K562 (cell line): Measurements from ENCODE around the gene SPRING1. TPM values are rescaled to one million over a fixed set of nuclear protein-coding genes. Genes with fewer than 3 reads are reported as not detected.

Experiments
- ATAC-seq: fragments of 200-7000 bp; cut with Tn5 transposase; 3 replicates; pipeline ENCODE4 v1.9.1; 2020; ENCODE audit warnings: moderate library complexity
- BruUV-seq: library from RNA; stranded (reverse); fragments of 400-500 nt; replicated peaks from 2 replicates; lab custom pipeline; 2021; lab: Mats Ljungman, UMichigan
- CTCF ChIA-PET: fragments of 300-600 bp; formaldehyde crosslinking; extraction: SDS; loops from one replicate; lab custom pipeline; 2021; ENCODE audit warnings: low intra/inter-chr PET ratio; lab: Yijun Ruan, JAX
- POLR2A ChIA-PET: fragments of 300-600, 350-650 bp; sonication (Branson Sonifier 250); formaldehyde crosslinking; extraction: SDS; loops from one replicate; lab custom pipeline; 2021; ENCODE audit warnings: antibody characterized with exemption, inconsistent platforms; lab: Yijun Ruan, JAX
- DNase-seq, 4 experiments: peaks; one replicate each; pipeline versions ENCODE4 v3.0.0 to v3.0.0-alpha.2; 2011 to 2018; ENCODE audit warnings: low spot score in 3 of 4, mixed read lengths in 3 of 4; ENCODE audit errors: extremely low read depth in 1 of 4
- FAIRE-seq: peaks from 2 replicates; lab custom pipeline; 2011; peaks lifted over from hg19 to GRCh38; lab: Jason Lieb, UNC
- H2AFZ ChIP-seq: 2 replicates; pipeline ENCODE4 v1.6.0; 2011; ENCODE audit warnings: low read depth, low read length, control low read depth, inconsistent platforms
- H3K27ac ChIP-seq: fragments of 200-600 bp; 3 replicates; pipeline ENCODE4 v1.8.0; 2011; ENCODE audit warnings: low read depth, mild to moderate bottlenecking, control low read depth, inconsistent platforms, low read length, moderate library complexity, mixed read lengths; ENCODE audit errors: extremely low read depth
- H3K27me3 ChIP-seq, 2 experiments: fragments of 300-600 bp in 1 of 2; 2 replicates in 1 of 2; 3 replicates in 1 of 2; pipeline versions ENCODE4 v1.6.0 to v1.8.0; 2011; ENCODE audit warnings: inconsistent platforms in 2 of 2, low read length in 2 of 2, mild to moderate bottlenecking in 1 of 2, mixed read lengths in 1 of 2, moderate library complexity in 1 of 2; ENCODE audit not compliant: control insufficient read depth in 2 of 2, insufficient read depth in 2 of 2
- H3K36me3 ChIP-seq: fragments of 300-600 bp; 3 replicates; pipeline ENCODE4 v1.8.0; 2011; ENCODE audit warnings: mild to moderate bottlenecking, low read length, inconsistent platforms; ENCODE audit not compliant: control insufficient read depth, insufficient read depth
- H3K4me1 ChIP-seq, 2 experiments: fragments of 200-600 bp in 1 of 2; replicated peaks in 1 of 2; 2 replicates in 1 of 2; 3 replicates in 1 of 2; pipeline versions ENCODE4 v1.5.1 to v1.8.0; 2011; ENCODE audit warnings: inconsistent platforms in 2 of 2, low read length in 2 of 2, mild to moderate bottlenecking in 1 of 2, mixed read lengths in 1 of 2, moderate library complexity in 1 of 2; ENCODE audit not compliant: control insufficient read depth in 2 of 2, insufficient read depth in 2 of 2
- H3K4me2 ChIP-seq: 2 replicates; pipeline ENCODE4 v1.6.1; 2011; ENCODE audit warnings: low read length, control low read depth, inconsistent platforms, mixed read lengths; ENCODE audit not compliant: insufficient read depth
- H3K4me3 ChIP-seq: fragments of 200-600 bp; sonication (generic), shearing (Covaris generic); 2 replicates; pipeline ENCODE4 v1.5.1; 2016; ENCODE audit warnings: control low read depth, inconsistent platforms
- H3K79me2 ChIP-seq: fragments of 200-600 bp; 3 replicates; pipeline ENCODE4 v1.8.0; 2011; ENCODE audit warnings: low read length, inconsistent platforms; ENCODE audit not compliant: control insufficient read depth, insufficient read depth
- H3K9ac ChIP-seq, 2 experiments: 2 replicates each; pipeline versions ENCODE4 v1.6.0 to v1.6.1; 2011; ENCODE audit warnings: low read depth in 2 of 2, low read length in 2 of 2, control low read depth in 1 of 2, inconsistent platforms in 1 of 2, mild to moderate bottlenecking in 1 of 2, mixed read lengths in 1 of 2; ENCODE audit not compliant: insufficient read depth in 1 of 2
- H3K9me1 ChIP-seq: one replicate; pipeline ENCODE4 v1.6.0; 2011; ENCODE audit warnings: inconsistent platforms, mild to moderate bottlenecking, low read length, moderate library complexity; ENCODE audit not compliant: control insufficient read depth, insufficient read depth
- H3K9me3 ChIP-seq: replicated peaks from 2 replicates; pipeline ENCODE4 v1.5.1; 2011; ENCODE audit warnings: low read depth, low read length, inconsistent platforms; ENCODE audit not compliant: control insufficient read depth, insufficient read depth
- H4K20me1 ChIP-seq: replicated peaks from 2 replicates; pipeline ENCODE4 v1.6.1; 2011; ENCODE audit warnings: low read length, inconsistent platforms, mixed read lengths; ENCODE audit not compliant: control insufficient read depth, insufficient read depth
- BACH1 ChIP-seq: fragments of 200-800 bp; sonication (Bioruptor generic); IDR thresholded peaks from 2 replicates; pipeline ENCODE4 v1.6.1; 2016; ENCODE audit warnings: missing genetic modification characterization, missing compliant biosample characterization
- BMI1 ChIP-seq: fragments of 150-350 bp; IDR thresholded peaks from 2 replicates; pipeline ENCODE4 v1.6.1; 2014; ENCODE audit warnings: low read length
- CBX8 ChIP-seq: fragments of 200-600 bp; sonication (generic); IDR thresholded peaks from 2 replicates; pipeline ENCODE4 v1.6.1; 2012; ENCODE audit warnings: borderline replicate concordance, mixed run types, low read depth, mild to moderate bottlenecking, moderate library complexity, mixed read lengths, low read length, control low read depth, inconsistent platforms; ENCODE audit not compliant: poor library complexity, severe bottlenecking; ENCODE audit errors: extremely low read depth
- CCAR2 ChIP-seq: fragments of 200-400 bp; formaldehyde crosslinking; IDR thresholded peaks from 2 replicates; pipeline ENCODE4 v1.6.1; 2017; ENCODE audit warnings: mild to moderate bottlenecking, low read depth, low read length
- CREBBP ChIP-seq: IDR thresholded peaks from one replicate; pipeline ENCODE4 v1.6.1; 2012; ENCODE audit warnings: low read depth, mild to moderate bottlenecking, control low read depth, inconsistent platforms, low read length
- HEY1 ChIP-seq: fragments of 250-450 bp; sonication (Bioruptor Pico); IDR thresholded peaks from 2 replicates; pipeline ENCODE4 v1.5.0; 2020; ENCODE audit warnings: mild to moderate bottlenecking, moderate library complexity, borderline replicate concordance
- HNRNPL ChIP-seq: fragments of 200-400 bp; formaldehyde crosslinking; IDR thresholded peaks from 2 replicates; pipeline ENCODE4 v1.6.1; 2017; ENCODE audit warnings: low read depth, mild to moderate bottlenecking, low read length
- HNRNPUL1 ChIP-seq: fragments of 200-400 bp; formaldehyde crosslinking; IDR thresholded peaks from 2 replicates; pipeline ENCODE4 v1.6.1; 2017; ENCODE audit warnings: low read length
- MEF2A ChIP-seq: IDR thresholded peaks from 2 replicates; pipeline ENCODE4 v1.6.1; 2011; ENCODE audit warnings: low read depth, mild to moderate bottlenecking, low read length, moderate library complexity; ENCODE audit not compliant: control insufficient read depth
- NFE2 ChIP-seq: IDR thresholded peaks from 2 replicates; pipeline ENCODE4 v1.6.1; 2014; ENCODE audit warnings: antibody characterized with exemption, low read depth
- OTX1 ChIP-seq: fragments of 450-650 bp; formaldehyde crosslinking; IDR thresholded peaks from 2 replicates; pipeline ENCODE4 v1.4.0; 2022; ENCODE audit warnings: mild to moderate bottlenecking
- PHF21A ChIP-seq: fragments of 450-650 bp; IDR thresholded peaks from 2 replicates; pipeline ENCODE4 v1.6.1; 2017; ENCODE audit warnings: low read depth, borderline replicate concordance
- PHTF2 ChIP-seq: fragments of 250-450 bp; sonication (Bioruptor Pico); IDR thresholded peaks from 2 replicates; pipeline ENCODE4 v1.5.0; 2021; ENCODE audit warnings: mild to moderate bottlenecking
- U2AF1 ChIP-seq: fragments of 200-400 bp; formaldehyde crosslinking; optimal IDR thresholded peaks from 2 replicates; pipeline ENCODE3; 2017; ENCODE audit warnings: mild to moderate bottlenecking, low read depth, low read length, moderate library complexity
- ZNF445 ChIP-seq: fragments of 250-450 bp; sonication (Bioruptor Pico); IDR thresholded peaks from 2 replicates; pipeline ENCODE4 v1.4.0; 2020; ENCODE audit warnings: low read depth, mild to moderate bottlenecking, moderate library complexity
- ZNF589 ChIP-seq: fragments of 200-800 bp; sonication (Bioruptor generic); IDR thresholded peaks from 2 replicates; pipeline ENCODE4 v1.6.1; 2016; ENCODE audit warnings: low read depth, missing genetic modification characterization, missing compliant biosample characterization
- ZNF780A ChIP-seq: fragments of 250-450 bp; sonication (Bioruptor Pico); IDR thresholded peaks from 2 replicates; pipeline ENCODE4 v1.5.0; 2021; ENCODE audit warnings: mild to moderate bottlenecking
- WGBS: fragments of 100-300 bp; shearing (Covaris generic); methylation state at CpG from one replicate; pipeline ENCODE4 v1.1.6; 2016; ENCODE audit warnings: low coverage, mixed read lengths; ENCODE audit not compliant: insufficient coverage; ENCODE audit errors: missing lambda C conversion rate; 5-methylcytosine and 5-hydroxymethylcytosine counted together
- in situ Hi-C: fragments of 300-500 bp; cut with MboI; formaldehyde crosslinking; loops from 4 replicates; pipeline ENCODE4 v1.15.0; 2018; ENCODE audit warnings: inconsistent platforms, mixed read lengths
- intact Hi-C: fragments of 100-400 bp; cut with micrococcal nuclease; formaldehyde crosslinking; loops from 2 replicates; pipeline ENCODE4 v1.14.2; 2022
- polyA plus RNA-seq, 8 experiments: library from polyadenylated mRNA; depleted of rRNA in 4 of 8; stranded (reverse) in 5 of 8; unstranded in 3 of 8; fragments of >200 nt; fragmentation: Nextera tagmentation in 2 of 8; fragmentation: Illumina TruSeq in 1 of 8; extraction: Ambion mirVana in 2 of 8; extraction: Trizol in 1 of 8; gene quantifications; 2 replicates each; pipeline versions ENCODE4 v1.2.1 to v1.2.3, GENCODE V29; 2011 to 2014; ENCODE audit warnings: inconsistent platforms in 1 of 8, missing spikeins in 1 of 8
- total RNA-seq, 7 experiments: library from RNA; depleted of rRNA in 6 of 7; stranded (reverse); fragments of >200 nt in 6 of 7; fragmentation: Illumina TruSeq in 2 of 7; extraction: Trizol in 2 of 7; gene quantifications; 2 replicates each; pipeline versions ENCODE4 v1.2.1 to v1.2.3, GENCODE V29; 2011 to 2021; ENCODE audit warnings: low replicate concordance in 1 of 7
- TF ChIP-seq, protein P1 (sequence below), 2 experiments: IDR thresholded peaks; 2 replicates each; pipeline ENCODE4 v1.6.1; 2012; ENCODE audit warnings: improper control_type of control experiment in 2 of 2, low read depth in 2 of 2, low read length in 2 of 2, borderline replicate concordance in 1 of 2
- TF ChIP-seq, protein P2 (sequence below): sonication (generic); formaldehyde crosslinking; IDR thresholded peaks from 2 replicates; pipeline ENCODE4 v1.8.1; 2023; ENCODE audit warnings: mild to moderate bottlenecking, missing genetic modification reagents

Gene SPRING1
- total and polyA plus RNA-seq, 9 of the 15 experiments (the other 6 are each of a cell fraction or from before 2014, with no cell fraction given), result 1.1 to 20.0 (median 8.0) TPM

DNA sequence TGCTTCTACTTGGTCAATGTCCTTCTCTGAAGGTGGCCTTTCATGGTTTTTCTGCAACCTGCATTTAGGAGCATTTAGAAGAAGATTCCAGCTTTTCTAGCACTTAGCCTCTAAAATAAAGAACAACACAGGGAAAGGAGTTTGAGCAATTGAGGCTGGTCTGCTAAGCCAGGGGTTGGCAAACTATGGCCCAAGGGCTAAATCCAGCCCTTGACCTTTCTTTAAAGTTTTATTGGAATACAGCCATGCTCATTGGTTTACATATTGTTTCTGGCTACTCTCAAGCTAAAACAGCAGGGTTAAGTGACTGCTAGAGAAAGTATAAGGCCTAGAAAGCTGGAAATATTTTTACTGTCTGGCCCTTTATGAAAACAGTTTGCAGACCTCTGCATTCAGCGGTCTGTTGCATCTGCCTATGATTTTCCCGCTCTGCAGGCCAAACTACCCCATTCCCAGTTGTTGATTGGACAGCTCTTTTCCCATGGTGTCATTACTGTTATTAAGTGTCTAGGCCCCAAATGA lies 39.3 kb downstream of the SPRING1 start:
- intact Hi-C loops, result loop anchor here (5.0 kb wide), 1 partner anchor 751 kb away; no protein-coding TSS in a partner anchor
- no peak overlapping the region for H3K4me2 ChIP-seq
- FAIRE-seq (no peak), DNase-seq (no peak), ATAC-seq (no peak)
- H3K4me3 ChIP-seq, result no peak overlapping the region
- no peaks in the 10 kb centered on the region for H3K9me3 ChIP-seq
- ChIA-PET CTCF (no interaction called here), POLR2A (interaction anchor here (0.5 kb wide), 1 partner anchor 99 kb away, joined by 3 read pairs; no protein-coding TSS in a partner anchor)
- no peak overlapping the region for H3K9ac ChIP-seq
- H3K27me3 ChIP-seq, result peaks cover 25 to 33% of the 10 kb centered on the region in 2 experiments
- in situ Hi-C loops, result loop anchor here (25.0 kb wide), 1 partner anchor 711 kb away; no protein-coding TSS in a partner anchor
- no peaks in the 10 kb centered on the region for H3K36me3 ChIP-seq
- no peak overlapping the region for H2AFZ ChIP-seq
- H4K20me1 ChIP-seq, result peaks cover 4% of the 10 kb centered on the region; the same call in 1 of the 2 replicates
- no TSS peak for BruUV-seq
- no peak for TF ChIP-seq PHF21A
- TF ChIP-seq BMI1, result no peak
- TF ChIP-seq NFE2, result no peak
- no peak for TF ChIP-seq CBX8
- no peak for TF ChIP-seq PHTF2 (CRISPR knock-in tag)
- TF ChIP-seq BACH1 (tag), result no peak
- no peak for TF ChIP-seq OTX1 (CRISPR knock-in tag)
- no peak for TF ChIP-seq MEF2A
- TF ChIP-seq HNRNPUL1, result no peak
- TF ChIP-seq, protein P1, sequence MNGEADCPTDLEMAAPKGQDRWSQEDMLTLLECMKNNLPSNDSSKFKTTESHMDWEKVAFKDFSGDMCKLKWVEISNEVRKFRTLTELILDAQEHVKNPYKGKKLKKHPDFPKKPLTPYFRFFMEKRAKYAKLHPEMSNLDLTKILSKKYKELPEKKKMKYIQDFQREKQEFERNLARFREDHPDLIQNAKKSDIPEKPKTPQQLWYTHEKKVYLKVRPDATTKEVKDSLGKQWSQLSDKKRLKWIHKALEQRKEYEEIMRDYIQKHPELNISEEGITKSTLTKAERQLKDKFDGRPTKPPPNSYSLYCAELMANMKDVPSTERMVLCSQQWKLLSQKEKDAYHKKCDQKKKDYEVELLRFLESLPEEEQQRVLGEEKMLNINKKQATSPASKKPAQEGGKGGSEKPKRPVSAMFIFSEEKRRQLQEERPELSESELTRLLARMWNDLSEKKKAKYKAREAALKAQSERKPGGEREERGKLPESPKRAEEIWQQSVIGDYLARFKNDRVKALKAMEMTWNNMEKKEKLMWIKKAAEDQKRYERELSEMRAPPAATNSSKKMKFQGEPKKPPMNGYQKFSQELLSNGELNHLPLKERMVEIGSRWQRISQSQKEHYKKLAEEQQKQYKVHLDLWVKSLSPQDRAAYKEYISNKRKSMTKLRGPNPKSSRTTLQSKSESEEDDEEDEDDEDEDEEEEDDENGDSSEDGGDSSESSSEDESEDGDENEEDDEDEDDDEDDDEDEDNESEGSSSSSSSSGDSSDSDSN (IDR thresholded peaks at IDR 0.05; ENCODE audit: borderline replicate concordance in 1 of 2, low read depth in 2 of 2, low read length in 2 of 2), result no peak
- TF ChIP-seq ZNF445 (CRISPR knock-in tag), result no peak
- no peak for TF ChIP-seq CCAR2
- TF ChIP-seq CREBBP, result no peak
- no peak for TF ChIP-seq ZNF589 (CRISPR knock-in tag)
- TF ChIP-seq, protein P2, sequence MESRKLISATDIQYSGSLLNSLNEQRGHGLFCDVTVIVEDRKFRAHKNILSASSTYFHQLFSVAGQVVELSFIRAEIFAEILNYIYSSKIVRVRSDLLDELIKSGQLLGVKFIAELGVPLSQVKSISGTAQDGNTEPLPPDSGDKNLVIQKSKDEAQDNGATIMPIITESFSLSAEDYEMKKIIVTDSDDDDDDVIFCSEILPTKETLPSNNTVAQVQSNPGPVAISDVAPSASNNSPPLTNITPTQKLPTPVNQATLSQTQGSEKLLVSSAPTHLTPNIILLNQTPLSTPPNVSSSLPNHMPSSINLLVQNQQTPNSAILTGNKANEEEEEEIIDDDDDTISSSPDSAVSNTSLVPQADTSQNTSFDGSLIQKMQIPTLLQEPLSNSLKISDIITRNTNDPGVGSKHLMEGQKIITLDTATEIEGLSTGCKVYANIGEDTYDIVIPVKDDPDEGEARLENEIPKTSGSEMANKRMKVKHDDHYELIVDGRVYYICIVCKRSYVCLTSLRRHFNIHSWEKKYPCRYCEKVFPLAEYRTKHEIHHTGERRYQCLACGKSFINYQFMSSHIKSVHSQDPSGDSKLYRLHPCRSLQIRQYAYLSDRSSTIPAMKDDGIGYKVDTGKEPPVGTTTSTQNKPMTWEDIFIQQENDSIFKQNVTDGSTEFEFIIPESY, result no peak
- TF ChIP-seq ZNF780A, result no peak
- TF ChIP-seq HEY1 (CRISPR knock-in tag), result no peak
- no peak for TF ChIP-seq U2AF1
- no peak for TF ChIP-seq HNRNPL
- H3K79me2 ChIP-seq, result no peaks in the 10 kb centered on the region
- H3K4me1 ChIP-seq, result peaks cover 0 to 7% of the 10 kb centered on the region in 2 experiments; a peak in 1 of 5 replicates
- no peak overlapping the region for H3K27ac ChIP-seq
- WGBS, result 52% methylated on average over 2 of the region's 2 CpGs
- H3K9me1 ChIP-seq, result no peaks in the 10 kb centered on the region
